DMS 273 treated with DMSO at 0.1 percent for 48 hours (cell line): ENCODE data around the gene PAX6.

Source experiments
- DNase-seq: peaks from one replicate; lab custom pipeline; 2025; lab: John Stamatoyannopoulos, UW

Gene PAX6

DNA sequence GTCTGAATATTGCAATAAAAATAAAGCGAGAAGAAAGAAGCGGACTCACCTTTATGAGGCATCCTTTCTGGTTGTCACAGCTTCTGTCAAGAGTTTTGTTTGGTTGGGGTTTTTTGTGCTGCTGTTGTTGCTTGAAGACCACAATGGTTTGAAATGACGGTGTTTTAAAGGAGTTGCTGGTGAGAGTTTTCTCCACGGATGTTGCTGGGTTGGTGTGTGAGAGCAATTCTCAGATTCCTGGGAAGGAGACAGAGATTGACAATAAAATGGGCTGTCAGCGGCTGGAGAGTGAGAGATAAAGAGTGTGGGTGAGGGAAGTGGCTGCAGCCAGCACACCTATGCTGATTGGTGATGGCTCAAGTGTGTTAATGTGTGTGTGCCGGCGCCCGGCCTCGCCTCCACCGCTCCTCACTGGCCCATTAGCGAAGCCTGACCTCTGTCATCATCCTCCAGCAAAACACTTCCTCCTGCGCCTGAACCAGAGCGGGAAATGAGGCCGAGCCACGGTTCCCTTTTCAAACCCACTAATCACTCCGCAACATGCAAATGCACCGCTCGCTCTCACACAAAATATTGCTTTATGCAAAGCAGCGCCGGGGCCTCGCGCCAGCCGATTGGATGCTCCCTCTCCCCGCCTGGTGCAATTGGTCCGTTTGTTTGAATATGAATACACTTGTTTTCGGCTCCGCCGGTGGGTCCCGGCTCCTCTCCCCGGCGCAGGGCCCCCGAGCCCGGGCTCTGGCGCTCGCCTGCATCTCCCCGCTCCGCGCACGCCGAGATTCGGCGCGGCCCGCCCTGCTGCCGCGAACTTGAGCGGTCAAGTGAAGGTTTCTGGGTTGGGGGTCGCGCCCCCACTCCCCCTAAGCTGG, at the start of gene PAX6:
Gene PAX6, minus strand, starts transcription at position 544 of the 869 bp plus-strand sequence. CDS start 4,911 bp downstream, outside the sequence.
- peak; percentile 96 for DNase-seq

DNA sequence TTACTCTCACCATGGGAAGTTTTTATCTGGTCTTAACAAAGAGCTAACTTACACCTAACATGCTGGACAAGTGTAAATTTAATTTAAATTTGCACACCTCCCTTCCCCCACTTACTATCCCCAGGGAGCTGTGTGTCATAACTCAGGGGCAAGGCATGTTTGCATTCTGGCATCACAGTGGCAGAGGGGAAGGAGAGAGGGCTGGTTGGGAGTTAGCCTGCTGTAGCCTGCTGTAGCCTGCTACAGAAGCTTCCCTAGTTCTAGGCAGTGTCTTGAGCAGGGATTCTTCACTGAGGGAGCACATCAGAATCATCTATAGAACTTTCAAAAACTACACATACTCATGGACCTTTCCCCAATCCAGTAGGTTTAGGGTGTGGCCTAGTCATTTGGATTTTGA, 49.3 kb upstream of the PAX6 start:
- no peak for DNase-seq

DNA sequence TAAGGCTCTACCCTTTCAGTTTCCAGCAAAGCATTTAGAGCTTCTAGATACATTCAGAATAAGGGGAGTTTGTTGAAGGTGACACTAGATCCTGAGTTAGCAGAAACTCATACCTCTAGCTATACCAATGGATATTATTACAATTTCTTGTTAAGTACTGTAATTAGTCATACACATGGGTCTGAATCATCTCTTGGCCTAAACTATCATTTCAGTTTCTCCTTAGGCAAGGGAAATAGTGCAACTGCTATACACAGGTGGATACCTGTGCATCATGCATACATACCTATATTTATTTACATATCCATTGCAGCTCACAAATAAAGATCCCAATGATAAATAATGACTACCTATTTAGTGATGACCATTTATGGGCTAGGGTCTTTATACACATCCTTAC, 45.1 kb upstream of the PAX6 start:
- DNase-seq, result no peak

DNA sequence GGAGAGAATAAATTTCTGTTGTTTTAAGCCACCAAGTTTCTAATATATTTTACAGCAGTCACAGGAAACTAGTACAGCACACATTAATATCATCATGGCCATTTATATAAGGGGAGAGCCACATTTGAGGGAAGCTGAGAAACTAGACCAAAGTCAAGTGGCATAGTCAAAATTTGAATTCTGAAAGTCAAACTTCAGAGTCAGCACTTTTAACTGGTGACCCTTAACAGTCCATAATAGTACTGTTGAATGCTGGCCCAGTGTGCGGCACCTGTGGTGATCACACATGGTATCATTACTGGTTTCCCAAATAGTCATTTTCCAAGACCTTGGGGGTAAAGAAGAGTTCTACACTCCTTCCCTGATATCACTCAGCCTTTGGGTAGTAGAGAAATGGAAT, 44.3 kb upstream of the PAX6 start:
- DNase-seq, result no peak

DNA sequence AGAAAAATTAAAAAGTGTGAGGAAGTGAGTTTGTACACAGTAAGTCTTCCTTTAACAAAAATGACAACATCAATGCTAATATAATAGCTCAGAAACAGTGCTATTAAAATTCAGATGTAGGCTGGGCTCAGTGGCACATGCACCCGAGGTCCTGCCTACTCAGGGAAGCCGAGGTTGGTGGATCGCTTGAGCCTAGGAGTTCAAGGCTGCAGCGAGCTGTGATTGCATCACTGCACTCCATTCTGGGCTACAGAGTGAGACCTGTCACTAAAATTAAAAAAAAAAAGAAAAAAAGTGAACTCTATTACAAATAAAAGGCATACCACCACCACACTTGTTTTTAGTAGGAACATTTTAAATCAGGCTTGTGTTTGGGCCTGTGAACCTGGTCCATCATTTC, 39.2 kb upstream of the PAX6 start:
- DNase-seq, result no peak

DNA sequence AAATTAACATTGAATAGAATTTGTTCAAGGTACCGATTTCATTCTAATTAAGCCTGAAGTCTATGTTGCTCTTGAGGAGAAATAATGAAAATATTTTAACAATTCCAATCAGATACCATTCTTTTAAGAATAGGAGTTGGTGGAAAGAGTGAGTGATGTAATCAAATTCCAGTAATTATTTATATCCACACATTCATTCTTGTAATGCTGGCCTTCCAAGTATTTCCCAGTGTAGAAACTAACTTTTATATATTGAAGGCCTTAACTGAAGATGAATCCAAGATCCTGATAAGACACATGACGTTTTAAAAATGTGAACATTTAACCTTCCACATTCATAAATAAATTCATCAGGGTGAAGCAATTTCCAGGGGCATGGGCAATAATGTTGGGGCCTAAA, 36.6 kb upstream of the PAX6 start:
- DNase-seq, result no peak

DNA sequence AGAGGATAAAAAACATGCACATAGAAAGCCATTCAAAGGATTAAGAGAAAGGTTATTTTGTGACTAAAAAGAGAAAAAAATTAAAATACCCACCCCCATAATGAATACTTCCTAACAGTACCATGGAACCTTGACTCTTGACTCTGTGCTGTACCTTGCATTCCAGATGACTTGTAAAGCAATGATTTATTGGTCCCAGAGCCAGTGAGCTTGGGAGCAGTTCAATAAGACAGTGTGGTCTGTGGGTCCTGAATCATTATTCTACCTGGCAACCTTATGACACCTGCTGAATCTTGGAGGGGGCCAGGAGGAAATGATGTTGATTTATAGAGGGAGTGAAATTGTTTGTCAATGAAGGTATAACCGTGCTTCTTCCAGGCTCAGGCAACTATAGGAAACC, 34.2 kb upstream of the PAX6 start:
- DNase-seq, result no peak

DNA sequence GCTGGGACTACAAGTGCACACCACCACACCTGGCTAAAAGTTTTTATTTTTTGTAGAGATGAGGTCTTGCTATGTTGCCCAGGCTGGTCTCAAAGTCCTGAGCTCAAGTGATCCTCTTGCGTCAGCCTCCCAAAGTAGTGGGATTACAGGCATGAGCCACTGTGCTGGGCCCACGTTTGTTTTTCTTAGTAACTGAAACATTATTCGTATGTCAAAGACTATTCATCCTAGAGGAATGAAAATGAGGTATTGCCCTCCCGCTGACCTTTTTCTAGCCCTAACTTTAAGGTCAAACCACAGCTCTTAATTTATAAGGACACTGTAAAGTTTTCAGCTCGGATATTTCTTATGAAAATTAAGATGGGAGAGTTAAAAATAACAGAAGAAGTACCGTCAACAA, 33.2 kb upstream of the PAX6 start:
- DNase-seq, result no peak

DNA sequence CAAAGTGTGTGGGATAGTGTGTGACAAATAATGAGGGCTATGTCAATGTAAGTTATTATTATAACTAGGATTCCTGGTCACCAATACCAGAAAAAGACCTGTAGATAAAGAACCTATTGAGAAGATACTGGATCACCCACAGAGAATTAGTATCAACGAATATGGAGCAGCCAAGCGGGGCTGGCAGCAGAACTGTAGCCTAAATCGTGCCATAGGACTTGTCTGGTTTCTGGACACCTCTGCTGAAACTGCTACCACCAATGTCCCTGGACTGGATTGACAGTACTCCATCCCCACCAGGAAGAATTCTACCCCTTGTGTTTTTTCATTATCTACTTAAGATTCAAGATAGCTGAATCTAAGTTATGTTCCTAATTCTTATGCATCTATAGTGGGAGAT, 30.3 kb upstream of the PAX6 start:
- no peak for DNase-seq

DNA sequence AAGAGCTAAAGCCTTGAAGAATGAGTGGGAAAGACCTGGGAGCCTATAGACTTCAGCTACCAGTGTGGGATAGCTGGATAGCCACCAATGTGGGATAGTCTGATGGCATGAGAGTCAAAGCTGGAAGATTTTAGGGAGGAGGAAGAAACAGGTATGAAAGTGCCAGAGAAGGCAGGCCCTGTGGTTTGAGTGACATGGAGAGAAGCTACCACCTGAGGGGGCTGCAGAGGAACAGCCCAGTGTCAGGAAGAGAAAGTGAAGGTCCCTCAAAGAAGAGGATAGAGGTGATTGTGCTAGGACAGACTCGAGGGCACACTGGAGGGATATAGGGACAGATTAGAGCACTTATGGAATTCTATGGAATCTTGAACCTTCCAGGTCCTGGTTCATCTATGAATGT, 23.1 kb upstream of the PAX6 start:
- DNase-seq, result no peak

DNA sequence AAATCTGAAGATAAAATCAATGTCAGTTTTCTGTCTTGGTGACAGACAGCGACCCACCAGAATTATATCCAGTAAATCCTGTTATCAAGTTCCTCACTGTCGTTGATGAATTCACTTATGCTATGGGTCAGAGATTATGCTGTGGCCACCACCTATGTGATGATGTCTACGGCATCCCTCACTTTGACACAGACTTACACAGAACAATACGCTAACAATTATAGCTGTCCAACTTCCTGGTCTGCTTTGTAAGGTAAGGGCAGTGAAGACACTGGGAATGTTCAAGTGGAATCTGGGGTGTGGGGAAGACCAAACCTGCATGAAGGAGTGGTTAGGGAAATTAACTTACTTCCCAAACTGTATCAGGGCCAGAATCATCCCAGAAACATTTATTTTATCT, 19.3 kb upstream of the PAX6 start:
- DNase-seq, result no peak

DNA sequence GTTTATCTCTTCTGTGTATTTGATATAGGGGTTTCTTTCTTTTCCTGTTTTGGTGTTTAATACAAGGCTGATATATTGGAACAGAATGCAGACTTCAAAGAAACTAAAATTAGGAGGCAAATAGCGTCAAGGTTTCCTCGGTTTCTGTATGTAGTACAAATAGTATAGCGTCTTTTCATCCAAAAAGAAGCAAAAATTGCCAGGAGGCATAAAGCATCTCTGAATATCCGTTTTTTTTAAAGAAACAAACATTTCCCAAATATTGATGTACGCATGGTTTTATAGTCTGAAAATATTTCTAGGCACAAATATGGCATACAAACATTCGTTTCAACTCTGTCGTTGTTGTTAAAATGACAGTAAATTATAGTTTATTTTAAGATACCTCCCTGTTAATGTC, 17.1 kb upstream of the PAX6 start:
- no peak for DNase-seq

DNA sequence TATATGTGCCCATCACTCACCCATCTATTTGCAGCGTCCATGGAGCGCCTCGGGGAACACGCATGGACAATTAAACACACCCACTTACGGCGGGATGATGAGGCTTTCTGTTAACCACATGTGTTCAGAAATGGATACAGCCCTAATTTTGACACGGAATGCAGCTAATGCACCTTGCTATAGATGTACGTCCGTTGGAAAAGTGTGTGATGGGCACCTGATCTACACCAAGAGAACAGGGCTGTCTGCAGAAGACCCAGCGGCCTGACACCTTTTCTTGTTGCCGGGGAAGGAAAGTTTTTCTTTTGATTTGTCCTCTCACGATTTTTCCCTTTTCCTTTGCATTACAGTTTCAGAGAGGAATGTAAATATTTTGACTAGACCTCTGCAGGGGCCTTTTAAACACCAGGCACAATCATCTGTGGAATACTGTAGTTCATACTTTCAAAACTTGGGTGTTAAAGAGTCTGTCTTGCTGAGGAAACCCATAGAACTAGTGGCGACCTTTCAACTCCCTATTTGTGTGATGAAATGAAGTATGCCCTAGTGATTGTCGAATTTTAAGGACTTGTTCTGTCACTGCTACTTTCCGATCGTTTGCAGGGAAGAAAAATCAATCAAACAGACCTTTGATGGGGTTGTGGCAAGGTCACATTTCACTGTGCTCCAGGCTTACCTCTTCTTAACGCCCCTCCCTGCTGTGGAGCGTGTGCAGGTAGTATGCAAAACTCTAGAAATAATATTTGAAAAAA, 16.5 kb upstream of the PAX6 start:
- DNase-seq, result no peak

DNA sequence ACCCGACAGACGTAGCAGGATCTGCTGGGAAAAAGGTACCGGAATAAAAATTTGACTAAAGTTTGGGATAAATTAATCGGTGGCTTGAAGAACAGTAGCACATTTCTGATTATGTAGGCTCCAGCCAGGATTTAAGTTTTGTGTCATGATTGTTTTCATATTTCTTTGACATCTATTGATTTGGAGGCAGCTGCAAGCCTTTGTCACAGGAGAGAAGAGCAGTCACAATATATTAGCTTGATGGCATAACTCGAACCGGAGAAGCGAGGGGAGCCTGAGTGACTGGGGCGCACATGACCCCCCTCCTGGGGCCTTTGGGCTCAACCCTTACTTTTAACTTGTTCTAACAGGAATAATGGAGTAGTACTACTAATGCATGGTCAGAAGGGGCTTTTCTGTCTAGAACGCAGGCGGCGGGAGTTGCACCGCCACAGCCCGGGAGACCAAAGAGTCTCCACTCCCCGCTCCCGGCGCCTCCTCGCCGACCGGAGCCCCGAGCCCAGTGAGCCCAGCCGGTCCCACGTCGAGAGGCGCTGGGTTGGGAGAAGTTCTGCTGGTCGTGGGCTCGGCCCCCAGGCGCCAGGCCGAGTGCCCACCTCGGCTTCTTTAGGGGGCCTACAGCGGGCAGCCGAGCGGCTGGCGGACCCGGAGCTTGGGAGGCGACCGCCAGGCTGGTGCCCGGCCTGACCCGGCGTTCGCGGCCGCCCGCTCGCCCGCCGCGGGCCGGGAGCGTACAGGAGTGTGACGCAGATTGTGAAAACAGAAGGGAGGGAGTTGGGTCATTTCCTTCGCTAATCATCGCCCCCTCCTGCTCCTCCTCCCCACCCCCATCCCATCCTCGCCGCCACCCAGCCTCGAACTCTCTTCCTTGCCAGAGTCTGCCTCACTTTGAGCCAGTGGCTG, 15.7 kb upstream of the PAX6 start:
- no peak for DNase-seq

DNA sequence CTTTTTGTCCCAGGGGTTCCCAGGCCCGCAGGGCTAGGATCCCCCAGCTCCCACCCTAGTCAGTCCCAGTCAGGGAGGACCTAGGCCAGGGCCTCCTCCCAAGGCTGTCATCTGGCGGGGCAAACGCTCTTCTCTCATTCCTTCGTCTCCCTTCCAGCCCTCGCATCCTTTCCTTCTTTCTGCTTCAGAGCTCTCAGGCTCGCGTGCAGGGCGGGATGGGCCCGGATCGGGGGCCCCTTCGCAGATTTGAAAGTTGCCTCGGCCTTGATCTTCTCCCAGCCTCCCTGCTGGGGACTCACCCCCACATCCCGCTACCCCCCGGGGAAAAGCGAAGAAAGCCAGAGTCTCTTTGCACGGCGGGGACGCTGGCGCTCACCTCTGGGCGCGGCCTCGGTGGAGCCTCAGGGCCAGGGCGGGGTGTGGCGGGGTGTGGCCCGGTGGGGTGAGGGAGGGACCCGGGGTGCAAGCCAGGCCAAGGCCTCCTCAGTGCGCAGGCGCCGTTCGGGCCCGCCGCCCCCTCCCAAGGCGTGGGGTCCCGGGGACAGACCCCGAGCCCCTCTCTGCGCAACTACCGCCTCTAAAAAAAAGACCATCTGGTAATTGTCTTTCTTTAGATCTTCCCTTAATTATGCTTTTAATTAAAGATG, 14.8 kb upstream of the PAX6 start:
- DNase-seq, result no peak

DNA sequence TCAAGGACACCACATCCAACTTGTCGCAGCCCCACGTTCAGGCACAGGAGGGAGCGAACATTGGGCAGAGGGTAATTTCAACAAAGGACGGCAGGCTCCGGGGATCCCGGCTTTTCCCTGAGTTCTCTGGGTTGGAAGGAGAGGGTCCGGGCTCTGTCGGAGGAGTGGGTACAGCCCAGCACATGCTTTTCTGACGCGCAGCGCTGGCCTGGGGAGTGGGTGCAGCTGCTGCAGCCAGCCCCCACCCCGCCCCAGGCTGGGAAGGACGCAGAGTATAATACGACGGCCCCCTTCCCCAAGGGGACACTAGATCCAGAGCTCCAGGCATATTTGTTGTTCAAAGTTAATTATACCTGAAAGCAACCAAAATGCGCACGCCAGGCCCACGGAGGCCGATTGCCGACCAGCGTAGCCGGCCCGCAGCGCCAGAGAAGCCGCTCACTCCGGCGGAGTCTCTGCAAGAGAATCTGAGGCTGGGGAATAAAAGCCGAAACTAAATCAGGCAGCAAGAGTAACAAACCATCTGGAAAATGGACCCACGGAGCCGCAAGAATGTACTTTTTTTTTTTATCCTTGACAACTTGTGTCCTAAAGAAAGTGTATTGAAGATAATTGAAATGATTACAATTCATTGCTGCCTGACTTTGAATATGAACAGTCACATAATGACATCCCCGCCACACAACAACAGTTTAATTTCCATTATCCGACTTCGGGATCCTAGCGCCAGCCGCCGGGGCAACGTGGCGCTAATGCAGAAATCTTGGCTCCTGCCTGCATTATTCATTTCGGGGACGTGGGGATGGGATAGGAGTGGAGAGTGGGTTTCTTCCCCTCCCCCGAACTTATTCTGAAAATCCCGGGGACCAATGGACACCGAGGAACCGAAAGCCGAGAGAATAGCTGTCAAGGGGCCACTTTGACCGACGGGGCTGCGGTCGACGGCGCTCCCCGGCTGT, 14.0 kb upstream of the PAX6 start:
- DNase-seq, result no peak

DNA sequence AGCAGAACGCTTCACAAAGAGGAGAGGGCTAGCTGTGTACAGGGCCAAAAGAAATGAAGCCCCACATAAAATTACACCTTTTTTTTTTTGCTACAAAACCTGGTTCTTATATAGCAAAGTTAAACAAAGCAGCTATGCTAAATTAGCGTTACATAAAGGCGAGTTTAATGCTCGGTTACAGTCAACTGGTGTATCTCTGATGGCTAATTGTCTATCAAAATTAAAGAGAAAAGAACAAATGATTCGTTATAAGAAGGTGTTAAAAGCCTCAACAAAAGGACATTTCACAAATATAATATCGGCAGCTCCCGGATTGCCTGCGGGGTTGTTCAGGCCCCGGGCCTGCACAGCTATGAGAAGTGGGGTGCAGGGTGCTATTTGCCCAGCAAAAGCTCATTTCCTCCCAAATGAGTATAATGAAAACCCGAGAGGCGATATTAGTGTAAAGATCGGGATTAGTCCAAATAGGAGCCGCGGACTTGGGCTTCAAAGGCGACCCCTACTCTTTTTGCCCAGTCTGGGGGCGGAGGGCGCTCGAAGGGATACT, 13.3 kb upstream of the PAX6 start:
- no peak for DNase-seq

DNA sequence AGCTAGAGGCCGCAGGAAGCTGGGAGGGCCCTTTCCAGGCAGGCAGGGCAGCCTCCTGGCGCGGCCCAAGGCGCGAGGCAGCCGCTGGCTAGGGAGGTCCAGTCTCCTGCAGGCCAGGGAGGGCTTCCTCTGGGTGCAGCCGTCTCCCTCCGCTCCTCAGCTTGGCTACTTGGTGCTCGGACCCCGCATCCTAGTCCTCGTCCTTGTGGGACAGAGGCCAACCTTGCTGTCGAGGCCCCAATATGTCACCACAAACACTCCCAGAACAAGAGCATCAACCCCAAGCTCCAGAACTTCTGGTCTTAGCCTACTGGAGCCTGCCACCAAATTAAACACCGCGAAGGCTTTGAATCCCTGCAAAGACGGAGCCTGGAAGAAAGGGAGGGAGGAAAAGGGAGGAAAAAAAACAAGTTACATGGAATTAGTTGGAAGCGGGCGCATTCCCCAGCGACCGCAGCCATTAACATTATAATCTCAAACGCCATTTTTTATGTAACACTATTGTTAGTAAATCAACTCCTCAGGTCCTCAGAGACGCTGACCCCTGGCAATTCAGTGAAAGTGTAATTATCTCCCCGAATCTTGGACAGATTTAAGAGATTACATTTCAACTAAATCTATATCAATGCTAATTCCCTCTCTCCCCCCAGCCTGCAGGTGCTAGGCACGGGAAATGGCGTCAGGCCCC, 12.7 kb upstream of the PAX6 start:
- DNase-seq, result no peak

DNA sequence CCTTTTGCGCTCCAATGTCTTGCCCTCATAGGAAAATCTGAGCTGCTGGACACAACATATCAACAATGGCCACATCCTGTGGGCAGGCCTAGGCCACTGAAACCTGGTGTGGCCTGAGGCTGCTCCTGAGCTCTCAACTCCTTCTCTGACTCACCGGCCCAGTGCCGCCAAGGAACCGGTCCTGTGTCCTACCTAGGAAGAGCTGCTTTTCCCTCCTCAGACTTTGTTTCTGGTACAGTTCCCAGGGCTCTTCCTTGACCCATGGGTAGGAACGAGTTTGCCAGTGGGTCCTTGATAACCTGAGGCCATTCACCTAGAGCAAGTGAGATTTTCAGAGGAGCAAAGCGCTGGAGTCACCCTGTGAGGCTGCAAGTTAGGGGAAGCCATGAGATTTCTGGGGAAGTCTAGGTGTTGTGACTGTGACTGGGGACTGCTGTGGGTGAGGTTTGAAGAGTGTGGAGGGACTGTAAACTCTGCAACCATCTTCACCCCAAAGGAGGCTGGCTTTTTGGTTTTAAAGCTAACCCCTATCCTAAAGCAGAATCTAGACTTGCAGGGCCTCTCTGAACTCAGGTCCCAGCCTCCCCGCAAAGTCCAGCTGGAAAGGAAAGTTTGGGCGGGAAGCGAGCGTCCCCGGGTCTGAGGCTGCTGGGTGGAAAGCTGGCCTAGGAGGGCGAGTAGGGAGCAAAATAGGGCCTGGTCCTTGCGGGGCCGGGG, 12.0 kb upstream of the PAX6 start:
- DNase-seq, result no peak
